Measurements from ENCODE around the gene TRAF3IP1. TPM values are rescaled to one million over a fixed set of nuclear protein-coding genes. Genes with fewer than 3 reads are reported as not detected.

The TRAF3IP1 gene
- total RNA-seq, 1 experiment from 2014 or later: 18.6 TPM

DNA sequence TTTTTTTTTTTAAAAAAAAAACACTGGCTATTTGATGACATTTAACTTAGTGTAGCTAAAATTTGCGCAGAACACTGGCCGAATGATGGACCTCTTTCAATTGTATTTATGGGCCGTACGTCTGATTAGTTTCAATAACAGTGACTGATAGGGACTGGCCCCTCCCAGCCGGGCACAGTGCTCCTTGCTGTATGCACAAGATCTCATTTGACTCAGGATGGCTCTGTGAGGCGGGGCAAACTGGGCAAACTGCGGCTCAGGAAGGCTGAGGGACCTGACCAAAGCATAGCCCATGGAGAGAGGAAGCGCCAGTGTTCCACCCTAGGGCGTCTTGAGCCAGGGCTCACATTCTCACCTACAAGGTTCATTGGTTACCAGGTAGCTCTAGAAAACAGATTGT, 21.2 kb downstream of the TRAF3IP1 start:
- H3K9me3 Mint-ChIP-seq (ENCODE audit: low read depth, unreplicated experiment): no peaks in the 10 kb centered on the region
- H3K27me3 Mint-ChIP-seq (ENCODE audit: unreplicated experiment): no peaks in the 10 kb centered on the region
- H3K27ac Mint-ChIP-seq (ENCODE audit: unreplicated experiment): no peak overlapping the region
- TF ChIP-seq, protein P1, sequence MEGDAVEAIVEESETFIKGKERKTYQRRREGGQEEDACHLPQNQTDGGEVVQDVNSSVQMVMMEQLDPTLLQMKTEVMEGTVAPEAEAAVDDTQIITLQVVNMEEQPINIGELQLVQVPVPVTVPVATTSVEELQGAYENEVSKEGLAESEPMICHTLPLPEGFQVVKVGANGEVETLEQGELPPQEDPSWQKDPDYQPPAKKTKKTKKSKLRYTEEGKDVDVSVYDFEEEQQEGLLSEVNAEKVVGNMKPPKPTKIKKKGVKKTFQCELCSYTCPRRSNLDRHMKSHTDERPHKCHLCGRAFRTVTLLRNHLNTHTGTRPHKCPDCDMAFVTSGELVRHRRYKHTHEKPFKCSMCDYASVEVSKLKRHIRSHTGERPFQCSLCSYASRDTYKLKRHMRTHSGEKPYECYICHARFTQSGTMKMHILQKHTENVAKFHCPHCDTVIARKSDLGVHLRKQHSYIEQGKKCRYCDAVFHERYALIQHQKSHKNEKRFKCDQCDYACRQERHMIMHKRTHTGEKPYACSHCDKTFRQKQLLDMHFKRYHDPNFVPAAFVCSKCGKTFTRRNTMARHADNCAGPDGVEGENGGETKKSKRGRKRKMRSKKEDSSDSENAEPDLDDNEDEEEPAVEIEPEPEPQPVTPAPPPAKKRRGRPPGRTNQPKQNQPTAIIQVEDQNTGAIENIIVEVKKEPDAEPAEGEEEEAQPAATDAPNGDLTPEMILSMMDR (IDR thresholded peaks at IDR 0.05; ENCODE audit: unreplicated experiment): no peak
- H3K4me3 Mint-ChIP-seq (ENCODE audit: low read depth, unreplicated experiment): no peak overlapping the region
- no peak for DNase-seq
- BruUV-seq (replicated peaks): no TSS peak
- CTCF ChIA-PET: interaction anchor here (0.7 kb wide), 1 partner anchor 188 kb away, joined by 3 read pairs; no protein-coding TSS in a partner anchor
- intact Hi-C loops (cut with micrococcal nuclease; ENCODE audit: unreplicated experiment): no loop called here
- H3K4me1 Mint-ChIP-seq (ENCODE audit: low read depth, unreplicated experiment): no peaks in the 10 kb centered on the region
- H3K36me3 Mint-ChIP-seq (ENCODE audit: insufficient read depth, unreplicated experiment): peaks cover 8% of the 10 kb centered on the region

DNA sequence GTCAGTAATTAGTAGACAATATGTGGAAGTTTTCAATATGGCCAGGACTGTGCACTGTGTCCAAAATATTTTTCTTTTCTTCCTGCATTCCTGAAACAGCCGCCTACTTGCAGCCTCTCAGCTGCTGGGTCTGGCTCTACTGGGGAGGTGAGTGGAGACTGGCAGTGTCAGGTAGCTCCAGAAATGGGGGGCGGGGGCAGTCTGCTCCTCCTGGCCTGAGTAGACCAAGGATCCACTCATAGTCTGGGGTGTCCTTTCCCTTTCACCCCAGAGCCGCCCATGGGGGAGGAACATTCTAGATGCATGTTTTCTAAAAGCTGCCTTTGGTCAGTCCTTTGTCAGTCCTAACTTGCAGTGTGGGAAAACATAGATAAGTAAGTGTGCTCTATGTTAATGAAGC, 23.7 kb downstream of the TRAF3IP1 start:
- Mint-ChIP-seq H3K4me3 (ENCODE audit: low read depth, unreplicated experiment) (no peak overlapping the region), H3K4me1 (ENCODE audit: low read depth, unreplicated experiment) (no peaks in the 10 kb centered on the region), H3K27ac (ENCODE audit: unreplicated experiment) (no peak overlapping the region), H3K36me3 (ENCODE audit: insufficient read depth, unreplicated experiment) (no peaks in the 10 kb centered on the region), H3K9me3 (ENCODE audit: low read depth, unreplicated experiment) (no peaks in the 10 kb centered on the region), H3K27me3 (ENCODE audit: unreplicated experiment) (no peaks in the 10 kb centered on the region)
- DNase-seq: no peak
- intact Hi-C loops (cut with micrococcal nuclease; ENCODE audit: unreplicated experiment): no loop called here
- CTCF ChIA-PET: no interaction called here
- TF ChIP-seq, protein P1 (IDR thresholded peaks at IDR 0.05; ENCODE audit: unreplicated experiment): no peak
- BruUV-seq (replicated peaks): no TSS peak

DNA sequence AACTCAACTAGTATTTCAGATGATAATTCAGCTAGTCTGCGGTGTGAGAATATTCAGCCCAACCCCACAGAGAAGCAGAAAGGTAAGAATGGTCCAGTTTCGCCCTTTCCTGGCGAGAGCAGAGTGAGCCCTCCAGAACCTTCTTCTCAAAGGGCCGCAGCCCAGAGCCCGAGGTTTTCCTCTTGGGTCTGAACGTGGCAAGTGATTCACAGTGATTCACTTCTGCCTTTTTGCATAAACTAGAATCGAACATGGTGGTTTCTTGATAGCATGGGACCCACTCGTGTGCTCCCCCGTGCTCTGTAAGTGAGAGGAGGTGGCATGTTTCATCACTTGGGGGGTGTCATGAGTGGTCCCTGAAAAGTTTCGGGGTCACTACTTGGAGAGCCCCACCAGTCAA, 24.2 kb downstream of the TRAF3IP1 start:
- CTCF ChIA-PET: no interaction called here
- intact Hi-C loops (cut with micrococcal nuclease; ENCODE audit: unreplicated experiment): no loop called here
- no peak for DNase-seq
- Mint-ChIP-seq H3K9me3 (ENCODE audit: low read depth, unreplicated experiment) (no peaks in the 10 kb centered on the region), H3K4me1 (ENCODE audit: low read depth, unreplicated experiment) (no peaks in the 10 kb centered on the region), H3K27me3 (ENCODE audit: unreplicated experiment) (no peaks in the 10 kb centered on the region), H3K27ac (ENCODE audit: unreplicated experiment) (no peak overlapping the region), H3K4me3 (ENCODE audit: low read depth, unreplicated experiment) (no peak overlapping the region), H3K36me3 (ENCODE audit: insufficient read depth, unreplicated experiment) (no peaks in the 10 kb centered on the region)
- BruUV-seq (replicated peaks): no TSS peak
- TF ChIP-seq, protein P1 (IDR thresholded peaks at IDR 0.05; ENCODE audit: unreplicated experiment): no peak

DNA sequence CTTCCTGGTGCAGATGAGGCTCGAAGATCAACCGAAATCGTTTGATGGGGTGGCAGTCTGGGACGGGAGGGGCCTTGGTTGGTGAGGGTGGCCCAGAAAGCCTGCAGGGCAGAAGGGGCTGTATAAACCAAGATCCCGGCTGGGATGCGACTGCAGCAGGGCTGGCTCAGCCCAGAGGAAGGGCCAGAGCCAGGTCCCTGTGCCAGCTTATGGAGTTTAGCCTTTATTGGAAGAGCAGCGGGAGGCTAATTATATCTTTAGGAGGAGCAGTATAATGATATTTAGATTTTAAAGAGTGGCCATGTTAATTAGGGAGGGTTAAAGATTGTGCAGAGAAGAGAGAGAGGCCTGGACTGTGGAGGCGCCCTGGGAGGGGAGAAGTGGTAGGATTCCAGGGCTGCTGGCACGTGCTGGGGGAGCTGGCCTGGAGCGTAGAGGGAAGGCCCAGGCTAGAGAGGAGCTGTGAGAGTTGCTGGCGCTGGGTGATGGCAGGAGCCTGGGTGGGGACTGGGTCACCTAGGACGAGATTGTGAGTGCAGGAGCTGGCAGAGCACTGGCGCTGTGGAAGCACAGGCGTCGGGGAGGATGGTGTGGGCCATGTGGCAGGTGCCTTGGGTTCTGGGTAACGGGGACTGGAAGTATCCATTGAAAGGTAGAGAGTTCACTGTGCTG, 25.1 kb downstream of the TRAF3IP1 start:
- H3K4me3 Mint-ChIP-seq (ENCODE audit: low read depth, unreplicated experiment): no peak overlapping the region
- H3K9me3 Mint-ChIP-seq (ENCODE audit: low read depth, unreplicated experiment): no peaks in the 10 kb centered on the region
- no peak for DNase-seq
- no TSS peak for BruUV-seq (replicated peaks)
- no peaks in the 10 kb centered on the region for H3K36me3 Mint-ChIP-seq (ENCODE audit: insufficient read depth, unreplicated experiment)
- CTCF ChIA-PET: no interaction called here
- H3K27ac Mint-ChIP-seq (ENCODE audit: unreplicated experiment): no peak overlapping the region
- H3K4me1 Mint-ChIP-seq (ENCODE audit: low read depth, unreplicated experiment): no peaks in the 10 kb centered on the region
- intact Hi-C loops (cut with micrococcal nuclease; ENCODE audit: unreplicated experiment): no loop called here
- TF ChIP-seq, protein P1 (IDR thresholded peaks at IDR 0.05; ENCODE audit: unreplicated experiment): no peak
- no peaks in the 10 kb centered on the region for H3K27me3 Mint-ChIP-seq (ENCODE audit: unreplicated experiment)

Measured in Calu3 (cell line).